C4-2B (cell line): ENCODE data around the gene KRTAP10-6.

Experiments
- ZFX ChIP-seq: fragments of 450-650 bp; IDR thresholded peaks from 2 replicates; pipeline ENCODE4 v1.6.1; 2017
- TF ChIP-seq, protein P1 (sequence below): fragments of 450-650 bp; conservative IDR thresholded peaks from 2 replicates; pipeline ENCODE4 v1.5.1; 2017; ENCODE audit warnings: mild to moderate bottlenecking

DNA sequence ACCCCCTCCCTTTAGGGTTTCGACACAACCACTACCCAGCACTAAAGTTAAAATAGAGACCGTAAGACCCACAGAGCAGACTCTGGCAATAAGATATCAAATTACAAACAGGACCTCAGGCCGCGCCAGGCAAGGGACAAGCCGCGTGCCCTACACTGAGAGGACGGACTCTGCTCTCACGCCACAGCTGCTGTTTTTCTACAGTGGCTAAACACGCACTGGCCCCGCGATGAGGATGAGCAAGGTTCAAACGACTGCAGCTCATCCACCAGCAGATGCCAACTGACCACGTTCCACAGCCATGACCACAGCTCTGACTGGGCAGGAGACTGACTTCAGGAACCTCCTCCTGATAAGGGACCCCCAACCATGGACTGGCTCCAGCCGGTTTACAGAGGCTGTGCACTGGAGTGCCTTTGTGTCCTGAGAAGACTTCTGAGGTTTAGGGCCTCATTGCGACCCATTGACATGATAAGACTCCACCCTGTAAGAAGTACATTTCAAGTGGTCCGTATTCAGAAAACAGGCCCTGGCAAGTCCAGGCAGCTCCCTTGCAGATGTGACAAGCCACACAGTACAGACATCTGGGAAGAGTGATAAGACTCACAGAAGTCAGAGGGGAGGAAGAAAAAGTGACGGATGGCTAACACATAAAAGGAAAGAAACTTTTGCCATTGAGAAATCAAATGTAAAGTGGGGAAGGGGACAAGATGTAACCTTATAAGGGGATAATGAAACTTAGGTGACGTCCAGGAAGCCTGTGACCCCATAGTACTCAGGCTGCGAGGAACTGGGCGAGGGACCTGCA is 1.5 kb upstream of the KRTAP10-6 start:
- TF ChIP-seq, protein P1, sequence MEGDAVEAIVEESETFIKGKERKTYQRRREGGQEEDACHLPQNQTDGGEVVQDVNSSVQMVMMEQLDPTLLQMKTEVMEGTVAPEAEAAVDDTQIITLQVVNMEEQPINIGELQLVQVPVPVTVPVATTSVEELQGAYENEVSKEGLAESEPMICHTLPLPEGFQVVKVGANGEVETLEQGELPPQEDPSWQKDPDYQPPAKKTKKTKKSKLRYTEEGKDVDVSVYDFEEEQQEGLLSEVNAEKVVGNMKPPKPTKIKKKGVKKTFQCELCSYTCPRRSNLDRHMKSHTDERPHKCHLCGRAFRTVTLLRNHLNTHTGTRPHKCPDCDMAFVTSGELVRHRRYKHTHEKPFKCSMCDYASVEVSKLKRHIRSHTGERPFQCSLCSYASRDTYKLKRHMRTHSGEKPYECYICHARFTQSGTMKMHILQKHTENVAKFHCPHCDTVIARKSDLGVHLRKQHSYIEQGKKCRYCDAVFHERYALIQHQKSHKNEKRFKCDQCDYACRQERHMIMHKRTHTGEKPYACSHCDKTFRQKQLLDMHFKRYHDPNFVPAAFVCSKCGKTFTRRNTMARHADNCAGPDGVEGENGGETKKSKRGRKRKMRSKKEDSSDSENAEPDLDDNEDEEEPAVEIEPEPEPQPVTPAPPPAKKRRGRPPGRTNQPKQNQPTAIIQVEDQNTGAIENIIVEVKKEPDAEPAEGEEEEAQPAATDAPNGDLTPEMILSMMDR, result no peak
- no peak for TF ChIP-seq ZFX
